Central memory CD4-positive, alpha-beta T cell (primary cell): ENCODE results near the gene SLC25A22.

Source experiments
- DNase-seq: peaks from one replicate; pipeline ENCODE4 v3.0.0; 2022

Gene SLC25A22

GRCh38 chr11:833849-834311 lies 35.8 kb upstream of the SLC25A22 start:
- DNase-seq: no peak

GRCh38 chr11:833114-833791 lies 35.2 kb upstream of the SLC25A22 start:
- DNase-seq: peak; percentile 32

- no peak for DNase-seq
Observed at GRCh38 chr11:832529-833113, 34.5 kb upstream of the SLC25A22 start, which contains the start of gene CD151. Gene CD151 (plus strand): TSS chr11:832952. CDS start chr11:836070, 3,118 bp downstream.

GRCh38 chr11:831961-832528 lies 34.0 kb upstream of the SLC25A22 start:
- DNase-seq: no peak

- no peak for DNase-seq
Observed at GRCh38 chr11:831118-831864, 33.2 kb upstream of the SLC25A22 start.

GRCh38 chr11:830295-831117 lies 32.4 kb upstream of the SLC25A22 start:
- DNase-seq: peak; percentile 38

GRCh38 chr11:829847-830294 lies 31.8 kb upstream of the SLC25A22 start:
- DNase-seq: no peak

- no peak for DNase-seq
Observed at GRCh38 chr11:829176-829846, 31.2 kb upstream of the SLC25A22 start.

GRCh38 chr11:828506-829175 lies 30.6 kb upstream of the SLC25A22 start:
- no peak for DNase-seq

- DNase-seq: no peak
Observed at GRCh38 chr11:827897-828192, 29.8 kb upstream of the SLC25A22 start, which contains the start of gene CRACR2B. Gene CRACR2B (plus strand): TSS chr11:827919. CDS start chr11:828608, 689 bp downstream.

GRCh38 chr11:827146-827896 lies 29.2 kb upstream of the SLC25A22 start:
- no peak for DNase-seq

GRCh38 chr11:826836-827145 lies 28.7 kb upstream of the SLC25A22 start:
- no peak for DNase-seq

GRCh38 chr11:826227-826621 lies 28.1 kb upstream of the SLC25A22 start:
- DNase-seq: no peak

- no peak for DNase-seq
Observed at GRCh38 chr11:825366-826226, 27.5 kb upstream of the SLC25A22 start.

- DNase-seq: no peak
Observed at GRCh38 chr11:824942-825341, 26.9 kb upstream of the SLC25A22 start.

GRCh38 chr11:824292-824880 lies 26.3 kb upstream of the SLC25A22 start:
- DNase-seq: no peak

GRCh38 chr11:823441-824291 lies 25.6 kb upstream of the SLC25A22 start:
- DNase-seq: no peak
